SH-SY5Y (cell line): ENCODE data around the gene SMARCAL1.

Experiments used
- GATA2 ChIP-seq: IDR thresholded peaks from 2 replicates; pipeline ENCODE4 v1.6.1; 2011; ENCODE audit warnings: mild to moderate bottlenecking, low read depth, low read length
- GATA3 ChIP-seq: IDR thresholded peaks from 2 replicates; pipeline ENCODE4 v1.6.1; 2011; ENCODE audit warnings: low read depth, mild to moderate bottlenecking, low read length, moderate library complexity

GRCh38 chr2:216402751-216403150, 9.5 kb upstream of the SMARCAL1 start:
- no peak for TF ChIP-seq GATA3
- TF ChIP-seq GATA2 = no peak
